GM19328 (cell line): ENCODE data around the gene SOX30.
"Not testable (repeated sequence)": the region's sequence is repeated elsewhere in the genome, so short reads cannot be mapped to it uniquely, and the experiment has no call there.

Experiments used
- ATAC-seq: cut with Tn5 transposase; IDR thresholded peaks from one replicate; pipeline ENCODE4 v1.9.1; 2021; ENCODE audit warnings: mild to moderate bottlenecking, moderate library complexity; ENCODE audit not compliant: unreplicated experiment

The SOX30 gene

GRCh38 chr5:157652377-157652692, at the start of gene SOX30:
SOX30 (minus strand) TSS chr5:157652438; CDS start chr5:157652078, 360 bp downstream.
- no peak for ATAC-seq

GRCh38 chr5:157698674-157699073, 46.4 kb upstream of the SOX30 start:
- ATAC-seq = not testable (repeated sequence)

- not testable (repeated sequence) for ATAC-seq
Measured at GRCh38 chr5:157696154-157696553, 43.9 kb upstream of the SOX30 start.

- ATAC-seq = not testable (repeated sequence)
Measured at GRCh38 chr5:157693816-157694215, 41.6 kb upstream of the SOX30 start.

- ATAC-seq = no peak
Measured at GRCh38 chr5:157690690-157691433, 38.6 kb upstream of the SOX30 start.

- ATAC-seq = no peak
Measured at GRCh38 chr5:157689942-157690689, 37.9 kb upstream of the SOX30 start.

- no peak for ATAC-seq
Measured at GRCh38 chr5:157687198-157687554, 34.9 kb upstream of the SOX30 start.

GRCh38 chr5:157686276-157687197, 34.3 kb upstream of the SOX30 start:
- ATAC-seq = not testable (repeated sequence)

- ATAC-seq = no peak
Measured at GRCh38 chr5:157682257-157682656, 30.0 kb upstream of the SOX30 start.

GRCh38 chr5:157681048-157681447, 28.8 kb upstream of the SOX30 start:
- ATAC-seq = no peak

GRCh38 chr5:157680239-157680638, 28.0 kb upstream of the SOX30 start:
- no peak for ATAC-seq

- ATAC-seq = no peak
Measured at GRCh38 chr5:157679801-157680200, 27.6 kb upstream of the SOX30 start.

- ATAC-seq = no peak
Measured at GRCh38 chr5:157677931-157678330, 25.7 kb upstream of the SOX30 start.

- ATAC-seq = not testable (repeated sequence)
Measured at GRCh38 chr5:157674351-157674750, 22.1 kb upstream of the SOX30 start.

- no peak for ATAC-seq
Measured at GRCh38 chr5:157672976-157673375, 20.7 kb upstream of the SOX30 start.

- no peak for ATAC-seq
Measured at GRCh38 chr5:157671592-157672330, 19.5 kb upstream of the SOX30 start.

GRCh38 chr5:157670662-157671591, 18.7 kb upstream of the SOX30 start, which contains the start of gene C5orf52:
C5orf52 (plus strand) TSS chr5:157671533; CDS start chr5:157671615, 82 bp downstream.
- ATAC-seq = no peak

GRCh38 chr5:157669701-157670097, 17.5 kb upstream of the SOX30 start:
- ATAC-seq = no peak

- no peak for ATAC-seq
Measured at GRCh38 chr5:157668356-157668755, 16.1 kb upstream of the SOX30 start.
